Immature natural killer cell (primary cell): Measurements from ENCODE around the gene MAP2K7. TPM values are rescaled to one million over a fixed set of nuclear protein-coding genes. Genes with fewer than 3 reads are reported as not detected.
"Not testable (repeated sequence)": the region's sequence is repeated elsewhere in the genome, so short reads cannot be mapped to it uniquely, and the experiment has no call there.

Source experiments
- DNase-seq, 3 donors: peaks; one replicate each; pipeline ENCODE4 v3.0.0; 2022; ENCODE audit warnings: mixed read lengths in 1 of 3
- H3K27ac Mint-ChIP-seq, 6 donors: one replicate each; pipeline ENCODE4 v1.8.0; 2020; ENCODE audit warnings: mixed read lengths in 6 of 6, mild to moderate bottlenecking in 5 of 6, inconsistent platforms in 4 of 6, moderate library complexity in 3 of 6
- H3K27me3 Mint-ChIP-seq, 3 donors: one replicate each; pipeline ENCODE4 v1.8.0; 2020 to 2021; ENCODE audit warnings: low read depth in 3 of 3, mild to moderate bottlenecking in 3 of 3, mixed read lengths in 3 of 3, moderate library complexity in 3 of 3, inconsistent platforms in 1 of 3
- H3K36me3 Mint-ChIP-seq, 3 donors: one replicate each; pipeline ENCODE4 v1.8.0; 2020; ENCODE audit warnings: mixed read lengths in 3 of 3, inconsistent platforms in 2 of 3, mild to moderate bottlenecking in 2 of 3
- H3K4me1 Mint-ChIP-seq, 2 donors: one replicate each; pipeline ENCODE4 v1.8.0; 2020; ENCODE audit warnings: inconsistent platforms in 2 of 2, mild to moderate bottlenecking in 2 of 2, mixed read lengths in 2 of 2, moderate library complexity in 1 of 2
- H3K4me3 Mint-ChIP-seq, 5 donors: one replicate each; pipeline ENCODE4 v1.8.0; 2020; ENCODE audit warnings: mild to moderate bottlenecking in 5 of 5, mixed read lengths in 5 of 5, inconsistent platforms in 3 of 5, moderate library complexity in 3 of 5
- H3K9me3 Mint-ChIP-seq, 6 donors: one replicate each; pipeline ENCODE4 v1.8.0; 2020; ENCODE audit warnings: mild to moderate bottlenecking in 6 of 6, mixed read lengths in 6 of 6, inconsistent platforms in 4 of 6, moderate library complexity in 3 of 6
- polyA plus RNA-seq, 3 donors: library from polyadenylated mRNA; unstranded; fragments of 300-500 nt; fragmentation: Illumina TruSeq; gene quantifications; one replicate each; pipeline ENCODE4 v1.2.3, GENCODE V29; 2021

MAP2K7 gene
- polyA plus RNA-seq, 3 donors from 2014 or later = 2.0 to 4.4 (median 2.7) TPM

DNA sequence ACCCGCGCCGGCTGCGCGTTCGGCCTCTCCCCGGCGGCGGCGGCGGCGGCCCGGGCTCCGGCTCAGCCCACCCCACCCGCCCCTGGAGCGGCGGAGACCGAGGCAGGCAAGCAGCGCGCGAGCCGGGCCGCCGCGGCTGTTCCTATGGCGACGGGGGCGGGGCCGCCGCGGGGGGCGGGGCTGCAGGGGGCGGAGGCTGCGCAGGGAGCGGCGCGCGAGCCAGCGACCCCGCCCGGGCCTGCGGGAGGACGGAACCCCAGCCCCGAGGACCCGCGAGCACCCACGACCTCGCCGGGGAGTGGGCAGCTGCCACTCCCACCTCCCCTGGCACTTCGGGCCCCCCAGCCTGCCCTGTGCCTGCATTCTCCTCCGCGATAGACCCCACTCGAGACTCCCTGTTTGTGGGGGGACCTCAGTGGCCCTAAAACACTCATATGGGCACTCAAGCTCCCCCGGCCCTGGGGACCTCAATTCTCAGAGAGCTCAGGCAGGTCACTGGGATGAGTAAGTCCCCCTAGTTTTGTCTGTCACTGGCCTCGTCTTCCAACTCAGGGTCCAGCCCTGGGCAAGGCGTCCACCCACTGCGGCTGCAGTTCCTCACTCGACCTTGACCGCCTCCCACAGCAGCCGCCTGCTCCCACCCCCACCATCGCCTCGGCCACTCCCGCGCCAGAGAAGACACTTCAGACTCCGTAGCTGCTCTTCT lies 22.5 kb downstream of the MAP2K7 start, which contains the start of gene CTXN1:
CTXN1 (minus strand) TSS at position 115 of the 706 bp plus-strand sequence. CDS start 597 bp downstream, outside the sequence.
- peak; percentile 65 to 72 (median 71) for DNase-seq
- peaks cover 5 to 14% (median 6%) of the 10 kb centered on the region in 3 donors for H3K27me3 Mint-ChIP-seq
- no peaks in the 10 kb centered on the region for H3K9me3 Mint-ChIP-seq
- H3K4me3 Mint-ChIP-seq = peak within 1 kb of the TSS; percentile 78 to 86 (median 84)
- H3K4me1 Mint-ChIP-seq = peaks cover 8 to 22% of the 10 kb centered on the region in 2 donors
- H3K27ac Mint-ChIP-seq = peak within 1 kb of the TSS in 3 of 6 donors; percentile 78 to 90 (median 87)
- peaks cover 0 to 5% (median 0%) of the 10 kb centered on the region in 3 donors for H3K36me3 Mint-ChIP-seq

- DNase-seq = no peak
- no peaks in the 10 kb centered on the region for H3K9me3 Mint-ChIP-seq
- H3K36me3 Mint-ChIP-seq = peaks cover 0 to 5% (median 0%) of the 10 kb centered on the region in 3 donors
- H3K4me3 Mint-ChIP-seq = peak overlapping the region; percentile 30 to 72 (median 65)
- peaks cover 5 to 14% (median 6%) of the 10 kb centered on the region in 3 donors for H3K27me3 Mint-ChIP-seq
- H3K4me1 Mint-ChIP-seq = peaks cover 5 to 16% of the 10 kb centered on the region in 2 donors
- peak overlapping the region in 1 of 6 donors; percentile 62 for H3K27ac Mint-ChIP-seq
Measured at GRCh38 chr19:7926727-7927604, 23.3 kb downstream of the MAP2K7 start.

DNA sequence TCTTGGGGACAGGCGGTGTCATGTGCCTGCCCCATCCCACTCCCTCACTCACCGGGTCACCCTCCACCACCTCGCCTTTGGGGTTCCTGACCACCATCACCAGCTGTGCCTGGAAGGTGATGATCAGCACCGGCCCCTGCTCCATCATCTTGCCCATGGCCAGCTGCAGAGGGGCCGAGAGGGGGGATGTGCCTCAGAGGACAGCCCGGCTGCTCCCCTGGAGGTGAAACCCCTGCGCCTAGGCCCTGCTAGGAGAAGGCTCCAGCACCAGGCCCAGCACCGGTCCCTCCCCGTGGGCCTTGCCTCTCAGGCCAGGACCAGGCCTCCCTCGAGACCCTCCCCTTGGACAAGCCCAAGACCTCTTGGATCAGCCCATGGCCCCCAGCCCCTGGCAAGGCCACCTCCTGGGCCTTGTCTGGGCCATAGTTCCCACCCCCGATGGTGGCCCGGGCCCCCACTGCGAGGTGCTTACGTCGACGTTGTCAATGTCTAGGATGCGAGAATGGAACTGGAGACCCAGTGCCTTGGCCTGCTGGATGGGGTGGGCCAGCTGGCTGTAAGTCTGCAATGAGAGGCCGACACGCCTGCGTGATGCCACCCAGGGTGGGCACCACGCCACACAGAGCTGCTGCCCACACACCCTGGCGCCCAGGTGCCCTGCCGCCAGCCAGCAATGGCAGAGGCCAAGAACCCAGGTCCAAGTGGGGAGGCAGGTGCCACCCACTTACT lies 24.1 kb downstream of the MAP2K7 start:
- Mint-ChIP-seq H3K4me1 (peaks cover 5 to 13% of the 10 kb centered on the region in 2 donors), H3K9me3 (no peaks in the 10 kb centered on the region), H3K27ac (peak overlapping the region in 1 of 6 donors; percentile 55), H3K27me3 (peaks cover 5 to 12% (median 6%) of the 10 kb centered on the region in 3 donors), H3K36me3 (peaks cover 0 to 5% (median 0%) of the 10 kb centered on the region in 3 donors), H3K4me3 (no peak overlapping the region)
- no peak for DNase-seq

GRCh38 chr19:7928334-7928706 lies 24.6 kb downstream of the MAP2K7 start:
- Mint-ChIP-seq H3K27me3 (peaks cover 5 to 11% (median 6%) of the 10 kb centered on the region in 3 donors), H3K27ac (peak overlapping the region in 3 of 6 donors; percentile 48 to 69 (median 65)), H3K4me3 (peak overlapping the region in 2 of 5 donors; percentile 33 to 42), H3K36me3 (peaks cover 0 to 5% (median 0%) of the 10 kb centered on the region in 3 donors), H3K4me1 (peaks cover 5 to 10% of the 10 kb centered on the region in 2 donors), H3K9me3 (no peaks in the 10 kb centered on the region)
- DNase-seq = no peak

DNA sequence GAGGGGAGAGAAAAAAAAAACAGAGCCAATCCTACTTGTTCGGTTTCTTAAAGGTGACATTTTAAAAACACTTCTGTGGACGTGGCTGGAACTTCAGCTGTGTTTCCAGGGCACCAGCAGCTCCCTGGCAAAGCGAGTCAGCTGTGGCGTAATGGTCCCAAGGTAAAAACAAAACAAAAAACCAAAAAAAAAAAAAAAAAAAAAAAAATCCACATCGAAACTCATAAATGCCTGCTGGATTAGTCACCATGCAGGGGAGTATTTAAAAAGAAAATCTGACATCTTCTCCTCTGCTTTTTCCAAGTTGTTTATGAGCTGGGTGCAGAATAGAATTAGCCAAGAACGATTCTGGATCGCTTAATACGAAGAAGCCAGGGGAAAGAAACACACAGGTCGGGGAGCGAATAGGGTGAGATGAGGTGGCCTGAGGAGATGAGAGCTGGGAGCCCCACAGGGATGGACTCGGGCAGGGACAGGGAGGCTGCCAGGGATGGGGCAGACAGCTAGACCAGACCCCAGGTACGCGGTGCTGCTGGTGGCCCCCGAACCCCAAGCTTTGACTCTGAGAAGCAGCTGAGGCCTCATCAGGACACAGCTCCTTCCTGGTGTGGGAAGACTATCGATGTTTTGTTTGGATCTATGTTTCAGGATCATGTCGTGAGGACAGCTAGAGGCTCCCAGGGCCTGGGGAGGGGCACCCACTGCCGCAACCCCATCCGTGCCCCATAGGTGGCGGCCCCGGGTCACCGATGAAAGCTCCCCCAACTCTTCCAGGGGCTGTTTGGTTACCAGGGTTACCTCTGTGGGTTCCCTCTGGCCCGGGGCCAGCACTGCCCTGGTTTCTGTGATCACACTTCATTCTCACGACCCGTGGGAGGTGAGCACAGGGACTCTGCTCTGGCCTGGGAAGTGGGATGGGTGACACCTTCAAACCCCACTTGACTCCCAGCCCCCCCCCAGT lies 25.3 kb downstream of the MAP2K7 start:
- DNase-seq = peak; percentile 71 to 78 (median 73)
- Mint-ChIP-seq H3K27me3 (peaks cover 5 to 7% (median 6%) of the 10 kb centered on the region in 3 donors), H3K4me1 (peaks cover 5 to 10% of the 10 kb centered on the region in 2 donors), H3K9me3 (no peaks in the 10 kb centered on the region), H3K27ac (peak overlapping the region in 4 of 6 donors; percentile 35 to 67 (median 45)), H3K4me3 (no peak overlapping the region), H3K36me3 (peaks cover 0 to 5% (median 0%) of the 10 kb centered on the region in 3 donors)

GRCh38 chr19:7930030-7930429 lies 26.4 kb downstream of the MAP2K7 start:
- not testable (repeated sequence) for DNase-seq, H3K9me3 Mint-ChIP-seq, H3K27ac Mint-ChIP-seq, H3K36me3 Mint-ChIP-seq, H3K27me3 Mint-ChIP-seq, H3K4me3 Mint-ChIP-seq, H3K4me1 Mint-ChIP-seq

- peaks cover 5 to 8% of the 10 kb centered on the region in 2 donors for H3K4me1 Mint-ChIP-seq
- no peak overlapping the region for H3K27ac Mint-ChIP-seq
- H3K9me3 Mint-ChIP-seq = no peaks in the 10 kb centered on the region
- H3K36me3 Mint-ChIP-seq = peaks cover 0 to 5% (median 0%) of the 10 kb centered on the region in 3 donors
- no peak overlapping the region for H3K4me3 Mint-ChIP-seq
- no peak for DNase-seq
- peaks cover 0 to 5% (median 2%) of the 10 kb centered on the region in 3 donors for H3K27me3 Mint-ChIP-seq
Measured at GRCh38 chr19:7930765-7931164, 27.1 kb downstream of the MAP2K7 start.

- no peak overlapping the region for H3K27ac Mint-ChIP-seq
Measured at GRCh38 chr19:7931221-7932061, 27.8 kb downstream of the MAP2K7 start.

DNA sequence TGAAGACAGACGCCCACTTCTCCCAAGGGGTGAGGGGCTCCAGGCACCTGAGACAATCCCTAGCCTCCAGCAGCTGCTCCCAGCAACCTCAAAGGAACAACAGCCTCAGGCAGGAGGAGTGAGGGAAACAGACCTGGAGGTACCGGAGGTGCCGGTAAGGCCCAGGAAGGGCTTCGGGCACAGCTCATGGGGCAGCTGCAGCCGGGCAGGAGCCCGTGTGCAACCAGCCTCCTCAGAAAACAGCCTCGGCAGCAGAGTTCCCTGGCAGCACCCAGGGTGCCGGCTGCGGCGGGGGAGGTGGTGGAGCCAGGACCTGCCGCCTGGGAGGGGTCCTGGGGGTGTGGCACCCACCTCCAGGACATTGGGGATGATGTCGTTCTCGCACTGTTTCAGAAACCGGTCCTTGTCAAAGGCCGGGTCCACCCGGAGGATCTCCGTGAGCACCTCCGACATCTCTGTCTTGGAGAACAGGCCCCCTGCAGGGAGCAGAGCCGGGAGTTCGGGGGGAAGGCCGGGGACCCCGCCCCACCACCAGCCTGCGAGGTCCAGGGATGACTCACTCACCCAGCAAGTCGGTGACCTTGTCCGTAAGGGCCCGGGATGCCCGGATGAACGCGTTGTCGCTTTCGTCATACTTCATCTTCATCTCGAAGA lies 28.7 kb downstream of the MAP2K7 start:
- Mint-ChIP-seq H3K4me3 (no peak overlapping the region), H3K36me3 (peaks cover 0 to 9% (median 0%) of the 10 kb centered on the region in 3 donors), H3K4me1 (peaks cover 5% of the 10 kb centered on the region in 2 donors), H3K27me3 (peaks cover 0 to 3% (median 1%) of the 10 kb centered on the region in 3 donors), H3K27ac (no peak overlapping the region), H3K9me3 (no peaks in the 10 kb centered on the region)
- DNase-seq = no peak

More at GRCh38 chr19:7931221-7932061, 27.8 kb downstream of the MAP2K7 start:
- Mint-ChIP-seq H3K9me3 (no peaks in the 10 kb centered on the region), H3K36me3 (peaks cover 0 to 8% (median 0%) of the 10 kb centered on the region in 3 donors), H3K4me1 (peaks cover 5 to 7% of the 10 kb centered on the region in 2 donors), H3K27me3 (peaks cover 0 to 3% (median 1%) of the 10 kb centered on the region in 3 donors), H3K4me3 (no peak overlapping the region)
- DNase-seq = no peak

DNA sequence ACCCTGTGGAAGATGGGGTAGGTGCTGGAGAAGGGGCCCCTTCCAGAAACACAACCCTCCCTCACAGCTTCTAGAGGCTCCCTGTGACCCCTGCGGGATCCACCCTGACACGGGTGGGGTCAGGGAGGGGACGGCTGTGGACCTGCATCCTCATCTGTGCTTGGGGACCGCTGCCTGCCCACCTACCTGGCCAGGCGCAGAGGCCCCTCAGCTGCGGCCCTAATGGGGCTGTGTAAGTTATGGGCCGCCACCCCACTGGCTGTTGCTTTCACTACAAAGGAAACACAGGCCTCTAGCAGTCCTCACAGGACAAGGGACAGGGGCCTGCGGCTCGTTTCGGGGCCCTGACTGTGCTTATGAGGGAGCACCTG lies 29.2 kb downstream of the MAP2K7 start:
- no peak overlapping the region for H3K4me3 Mint-ChIP-seq
- no peak overlapping the region for H3K27ac Mint-ChIP-seq
- H3K9me3 Mint-ChIP-seq = no peaks in the 10 kb centered on the region
- DNase-seq = no peak
- peaks cover 0 to 9% (median 0%) of the 10 kb centered on the region in 3 donors for H3K36me3 Mint-ChIP-seq
- peaks cover 5% of the 10 kb centered on the region in 2 donors for H3K4me1 Mint-ChIP-seq
- peaks cover 0 to 3% (median 1%) of the 10 kb centered on the region in 3 donors for H3K27me3 Mint-ChIP-seq

DNA sequence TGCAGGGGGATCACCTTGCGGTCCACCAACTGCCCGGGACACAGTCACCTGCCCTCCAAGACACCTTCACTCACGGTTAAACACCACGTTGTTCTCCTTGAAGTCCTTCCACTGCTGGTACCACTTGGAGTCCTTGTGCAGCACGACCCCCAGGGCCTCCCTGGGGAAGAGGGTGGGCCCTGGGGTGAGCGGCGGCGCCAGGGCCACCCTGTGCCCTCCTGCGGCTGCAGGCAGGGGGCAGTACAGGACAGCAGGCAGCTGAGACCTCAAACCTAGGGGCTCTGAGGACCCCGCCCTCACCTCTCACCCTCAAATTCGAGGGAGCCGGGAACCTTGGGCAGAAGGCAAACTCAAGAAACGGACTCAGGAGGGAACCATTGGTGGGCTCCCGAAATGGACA lies 29.7 kb downstream of the MAP2K7 start:
- Mint-ChIP-seq H3K27me3 (peaks cover 0 to 2% (median 1%) of the 10 kb centered on the region in 3 donors), H3K9me3 (no peaks in the 10 kb centered on the region), H3K4me1 (peaks cover 2 to 3% of the 10 kb centered on the region in 2 donors), H3K4me3 (no peak overlapping the region), H3K27ac (no peak overlapping the region), H3K36me3 (peaks cover 0 to 9% (median 0%) of the 10 kb centered on the region in 3 donors)
- no peak for DNase-seq
